Measurements from ENCODE around the gene MAOB. TPM values are rescaled to one million over a fixed set of nuclear protein-coding genes. Genes with fewer than 3 reads are reported as not detected.

The MAOB gene
- total and polyA plus RNA-seq, 2 donors (not counting 3 experiments of a cell fraction or from before 2014, with no cell fraction given): not detected

- no peak overlapping the region for H3K4me3 ChIP-seq (replicated peaks in 1 of 3; ENCODE audit: insufficient read depth in 1 of 3, low read depth in 1 of 3, low read length in 3 of 3)
- no peaks in the 10 kb centered on the region for H3K36me3 ChIP-seq (ENCODE audit: control insufficient read depth in 2 of 2, extremely low read depth in 1 of 2, insufficient read depth in 2 of 2, low read length in 2 of 2)
- POLR2A ChIA-PET: no interaction called here
- H3K4me1 ChIP-seq (ENCODE audit: control insufficient read depth, extremely low read depth, insufficient read depth, low read length): no peaks in the 10 kb centered on the region
- H3K9me3 ChIP-seq (replicated peaks; ENCODE audit: control insufficient read depth, insufficient read depth, low read length): no peaks in the 10 kb centered on the region
- intact Hi-C loops (cut with micrococcal nuclease) (no loop called here), dilution Hi-C loops (cut with MboI; ENCODE audit: extremely low pct_ligation_motif_present, low sequenced_read_pairs) (no loop called here)
- CTCF ChIA-PET: no interaction called here
- DNase-seq (ENCODE audit: low read depth, low spot score) (no peak), FAIRE-seq (no peak)
- no peak overlapping the region for H3K27ac ChIP-seq (ENCODE audit: insufficient read depth, low read depth, low read length)
- no TSS peak for BruUV-seq (replicated peaks)
- H2AFZ ChIP-seq (ENCODE audit: low read depth, low read length): no peak overlapping the region
- H4K20me1 ChIP-seq (replicated peaks; ENCODE audit: control insufficient read depth, extremely low read depth, insufficient read depth, low read length): no peaks in the 10 kb centered on the region
- H3K9me1 ChIP-seq (replicated peaks; ENCODE audit: control insufficient read depth, extremely low read depth, insufficient read depth, low read length): no peaks in the 10 kb centered on the region
- H3K27me3 ChIP-seq (ENCODE audit: control insufficient read depth in 2 of 2, insufficient read depth in 2 of 2, low read length in 2 of 2): no peaks in the 10 kb centered on the region
- no peaks in the 10 kb centered on the region for H3K79me2 ChIP-seq (ENCODE audit: control insufficient read depth, insufficient read depth, low read length)
- TF ChIP-seq CTCF (IDR thresholded peaks at IDR 0.05; ENCODE audit: extremely low read depth in 1 of 2, insufficient read depth in 1 of 2, low read depth in 1 of 2, low read length in 2 of 2): no peak
- TF ChIP-seq MYC (IDR thresholded peaks at IDR 0.05; ENCODE audit: low read depth, low read length): no peak
- TF ChIP-seq MAX (IDR thresholded peaks at IDR 0.05; ENCODE audit: insufficient read depth, insufficient read length): no peak
- TF ChIP-seq POLR2A (IDR thresholded peaks at IDR 0.05; ENCODE audit: low read depth, low read length): no peak
- no peak for TF ChIP-seq POLR2AphosphoS5 (IDR thresholded peaks at IDR 0.05; ENCODE audit: insufficient read depth, low read depth, low read length)
- TF ChIP-seq EZH2 (IDR thresholded peaks at IDR 0.05; ENCODE audit: borderline replicate concordance, low read depth, low read length, severe bottlenecking): no peak
- no peak for TF ChIP-seq JUN (IDR thresholded peaks at IDR 0.05; ENCODE audit: borderline replicate concordance, insufficient read depth, insufficient read length, low read depth)
- H3K9ac ChIP-seq (replicated peaks; ENCODE audit: extremely low read depth, insufficient read depth, low read length): no peak overlapping the region
- H3K4me2 ChIP-seq (ENCODE audit: insufficient read depth, low read length): no peak overlapping the region
These were observed 31.6 kb downstream of the MAOB start for GRCh38 chrX:43850629-43851028.

All from endothelial cell of umbilical vein (primary cell).